GM23338 (cell line): ENCODE measurements around the gene CYP24A1. TPM values are rescaled to one million over a fixed set of nuclear protein-coding genes. Genes with fewer than 3 reads are reported as not detected.

ENCODE experiments used
- ATAC-seq: fragments of 200-7000 bp; cut with Tn5 transposase; 3 replicates; pipeline ENCODE4 v1.9.1; 2020
- DNase-seq: peaks from one replicate; pipeline ENCODE4 v3.0.0-alpha.2; 2015; ENCODE audit warnings: low spot score
- H2AFZ ChIP-seq: fragments of 200-600 bp; sonication (generic); 2 replicates; pipeline ENCODE4 v1.8.0; 2016; ENCODE audit warnings: antibody characterized with exemption, mild to moderate bottlenecking, moderate library complexity
- H3F3A ChIP-seq: fragments of 200-600 bp; sonication (generic); replicated peaks from 2 replicates; pipeline ENCODE4 v1.8.0; 2017; ENCODE audit warnings: antibody characterized with exemption, mixed run types, low read depth
- H3K27ac ChIP-seq: fragments of 200-600 bp; sonication (generic); 2 replicates; pipeline ENCODE4 v1.6.1; 2016; ENCODE audit warnings: low read depth
- H3K27me3 ChIP-seq: fragments of 200-600 bp; sonication (generic); 2 replicates; pipeline ENCODE4 v1.8.0; 2016; ENCODE audit warnings: mild to moderate bottlenecking, mixed run types, moderate library complexity; ENCODE audit not compliant: insufficient read depth
- H3K36me3 ChIP-seq: fragments of 200-600 bp; sonication (generic); 2 replicates; pipeline ENCODE4 v1.8.0; 2016; ENCODE audit warnings: mild to moderate bottlenecking; ENCODE audit not compliant: insufficient read depth
- H3K4me1 ChIP-seq: fragments of 200-600 bp; sonication (generic); 2 replicates; pipeline ENCODE4 v1.8.0; 2016; ENCODE audit warnings: mild to moderate bottlenecking, moderate library complexity; ENCODE audit not compliant: insufficient read depth
- H3K4me2 ChIP-seq: fragments of 200-600 bp; sonication (generic); 2 replicates; pipeline ENCODE4 v1.7.1; 2017; ENCODE audit warnings: mixed run types
- H3K4me3 ChIP-seq: fragments of 200-600 bp; sonication (generic); 2 replicates; pipeline ENCODE4 v1.6.1; 2016; ENCODE audit warnings: mixed run types
- H3K79me2 ChIP-seq: fragments of 200-600 bp; sonication (generic); replicated peaks from 2 replicates; pipeline ENCODE4 v1.8.0; 2017; ENCODE audit warnings: mild to moderate bottlenecking; ENCODE audit not compliant: insufficient read depth
- H3K9me2 ChIP-seq: fragments of 200-600 bp; sonication (generic); 2 replicates; pipeline ENCODE4 v1.8.0; 2017; ENCODE audit not compliant: insufficient read depth
- H4K20me1 ChIP-seq: fragments of 200-600 bp; sonication (generic); replicated peaks from 2 replicates; pipeline ENCODE4 v1.8.0; 2017; ENCODE audit warnings: mild to moderate bottlenecking; ENCODE audit not compliant: insufficient read depth
- H3K27ac Mint-ChIP-seq: 2 replicates; pipeline ENCODE4 v1.8.0; 2020; ENCODE audit warnings: inconsistent platforms, mild to moderate bottlenecking, moderate library complexity, mixed read lengths
- H3K27me3 Mint-ChIP-seq: 3 replicates; pipeline ENCODE4 v1.8.0; 2022; ENCODE audit warnings: low read depth, mild to moderate bottlenecking, moderate library complexity, mixed read lengths, inconsistent platforms; ENCODE audit not compliant: insufficient read depth, poor library complexity
- H3K36me3 Mint-ChIP-seq: 3 replicates; pipeline ENCODE4 v1.8.0; 2021; ENCODE audit warnings: low read depth, mild to moderate bottlenecking, inconsistent platforms, moderate library complexity, mixed read lengths
- H3K4me1 Mint-ChIP-seq: 3 replicates; pipeline ENCODE4 v1.8.0; 2020; ENCODE audit warnings: mild to moderate bottlenecking, inconsistent platforms, mixed read lengths
- H3K4me3 Mint-ChIP-seq: 3 replicates; pipeline ENCODE4 v1.8.0; 2021; ENCODE audit warnings: moderate library complexity, mild to moderate bottlenecking, inconsistent platforms, mixed read lengths
- H3K9me3 Mint-ChIP-seq: 3 replicates; pipeline ENCODE4 v1.8.0; 2020; ENCODE audit warnings: moderate library complexity, mild to moderate bottlenecking, inconsistent platforms, mixed read lengths
- EZH2 ChIP-seq: fragments of 200-600 bp; sonication (generic); IDR thresholded peaks from one replicate; pipeline ENCODE4 v1.8.0; 2017; ENCODE audit warnings: antibody characterized with exemption, mild to moderate bottlenecking, low read depth; ENCODE audit not compliant: unreplicated experiment
- EZH2phosphoT487 ChIP-seq: fragments of 200-600 bp; sonication (generic); IDR thresholded peaks from one replicate; pipeline ENCODE4 v1.8.1; 2018; ENCODE audit warnings: antibody characterized with exemption; ENCODE audit not compliant: unreplicated experiment
- NANOG ChIP-seq: IDR thresholded peaks from 2 replicates; pipeline ENCODE4 v1.6.1; 2016; ENCODE audit warnings: antibody characterized with exemption, borderline replicate concordance
- POLR2AphosphoS5 ChIP-seq: IDR thresholded peaks from 2 replicates; pipeline ENCODE4 v1.6.1; 2016; ENCODE audit warnings: antibody characterized with exemption, low read depth
- STAT1 ChIP-seq: IDR thresholded peaks from one replicate; pipeline ENCODE4 v1.6.1; 2016; ENCODE audit warnings: antibody characterized with exemption; ENCODE audit not compliant: unreplicated experiment
- ZNF114 ChIP-seq: fragments of 250-450 bp; sonication (Bioruptor Pico); IDR thresholded peaks from 2 replicates; pipeline ENCODE4 v1.5.0; 2020; ENCODE audit warnings: mild to moderate bottlenecking, moderate library complexity
- polyA plus RNA-seq: library from polyadenylated mRNA; unstranded; fragments of >200 nt; fragmentation: Nextera tagmentation; extraction: Ambion mirVana; gene quantifications from 2 replicates; pipeline ENCODE4 v1.2.1, GENCODE V29; 2016
- total RNA-seq: library from RNA; depleted of rRNA; stranded (reverse); fragments of >200 nt; shearing (Covaris generic); gene quantifications from 2 replicates; pipeline ENCODE4 v1.2.3, GENCODE V29; 2014
- TF ChIP-seq, protein P1 (sequence below): fragments of 250-450 bp; sonication (Bioruptor Pico); IDR thresholded peaks from 2 replicates; pipeline ENCODE4 v1.5.0; 2020; ENCODE audit warnings: mild to moderate bottlenecking, moderate library complexity
- TF ChIP-seq, protein P2 (sequence below), 2 experiments: fragments of 200-600 bp in 1 of 2; sonication (generic) in 1 of 2; conservative IDR thresholded peaks; 2 replicates each; pipeline versions ENCODE4 v1.5.1 to v1.6.1; 2016 to 2017; ENCODE audit warnings: antibody characterized with exemption in 2 of 2, low read depth in 2 of 2, mild to moderate bottlenecking in 2 of 2, moderate library complexity in 1 of 2
- TF ChIP-seq, protein P3 (sequence below): IDR thresholded peaks from one replicate; pipeline ENCODE4 v1.6.1; 2018; ENCODE audit warnings: antibody characterized with exemption; ENCODE audit not compliant: unreplicated experiment

CYP24A1 gene
- total and polyA plus RNA-seq, 2 experiments from 2014 or later = 0.10 TPM; not detected in 1

DNA sequence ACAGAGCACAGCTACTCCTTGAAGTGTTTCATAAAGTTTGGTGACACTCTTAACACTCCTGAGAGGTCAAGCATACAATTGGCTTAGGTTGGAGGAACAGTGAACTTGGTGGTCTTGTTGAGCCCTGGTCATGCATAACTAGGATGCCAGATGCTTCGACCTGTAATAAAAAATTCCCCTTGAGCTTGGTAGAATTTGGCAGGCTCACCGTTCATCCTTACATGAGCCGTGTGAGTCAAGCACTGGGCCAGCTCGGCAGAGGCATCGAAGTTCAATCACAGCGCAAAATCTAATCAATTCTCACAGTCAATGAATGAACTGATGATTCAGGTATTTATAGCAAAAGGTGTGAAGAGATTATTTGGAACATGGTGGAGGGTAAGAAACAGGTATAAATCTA lies 33.7 kb downstream of the CYP24A1 start (continued):
- TF ChIP-seq, protein P1, sequence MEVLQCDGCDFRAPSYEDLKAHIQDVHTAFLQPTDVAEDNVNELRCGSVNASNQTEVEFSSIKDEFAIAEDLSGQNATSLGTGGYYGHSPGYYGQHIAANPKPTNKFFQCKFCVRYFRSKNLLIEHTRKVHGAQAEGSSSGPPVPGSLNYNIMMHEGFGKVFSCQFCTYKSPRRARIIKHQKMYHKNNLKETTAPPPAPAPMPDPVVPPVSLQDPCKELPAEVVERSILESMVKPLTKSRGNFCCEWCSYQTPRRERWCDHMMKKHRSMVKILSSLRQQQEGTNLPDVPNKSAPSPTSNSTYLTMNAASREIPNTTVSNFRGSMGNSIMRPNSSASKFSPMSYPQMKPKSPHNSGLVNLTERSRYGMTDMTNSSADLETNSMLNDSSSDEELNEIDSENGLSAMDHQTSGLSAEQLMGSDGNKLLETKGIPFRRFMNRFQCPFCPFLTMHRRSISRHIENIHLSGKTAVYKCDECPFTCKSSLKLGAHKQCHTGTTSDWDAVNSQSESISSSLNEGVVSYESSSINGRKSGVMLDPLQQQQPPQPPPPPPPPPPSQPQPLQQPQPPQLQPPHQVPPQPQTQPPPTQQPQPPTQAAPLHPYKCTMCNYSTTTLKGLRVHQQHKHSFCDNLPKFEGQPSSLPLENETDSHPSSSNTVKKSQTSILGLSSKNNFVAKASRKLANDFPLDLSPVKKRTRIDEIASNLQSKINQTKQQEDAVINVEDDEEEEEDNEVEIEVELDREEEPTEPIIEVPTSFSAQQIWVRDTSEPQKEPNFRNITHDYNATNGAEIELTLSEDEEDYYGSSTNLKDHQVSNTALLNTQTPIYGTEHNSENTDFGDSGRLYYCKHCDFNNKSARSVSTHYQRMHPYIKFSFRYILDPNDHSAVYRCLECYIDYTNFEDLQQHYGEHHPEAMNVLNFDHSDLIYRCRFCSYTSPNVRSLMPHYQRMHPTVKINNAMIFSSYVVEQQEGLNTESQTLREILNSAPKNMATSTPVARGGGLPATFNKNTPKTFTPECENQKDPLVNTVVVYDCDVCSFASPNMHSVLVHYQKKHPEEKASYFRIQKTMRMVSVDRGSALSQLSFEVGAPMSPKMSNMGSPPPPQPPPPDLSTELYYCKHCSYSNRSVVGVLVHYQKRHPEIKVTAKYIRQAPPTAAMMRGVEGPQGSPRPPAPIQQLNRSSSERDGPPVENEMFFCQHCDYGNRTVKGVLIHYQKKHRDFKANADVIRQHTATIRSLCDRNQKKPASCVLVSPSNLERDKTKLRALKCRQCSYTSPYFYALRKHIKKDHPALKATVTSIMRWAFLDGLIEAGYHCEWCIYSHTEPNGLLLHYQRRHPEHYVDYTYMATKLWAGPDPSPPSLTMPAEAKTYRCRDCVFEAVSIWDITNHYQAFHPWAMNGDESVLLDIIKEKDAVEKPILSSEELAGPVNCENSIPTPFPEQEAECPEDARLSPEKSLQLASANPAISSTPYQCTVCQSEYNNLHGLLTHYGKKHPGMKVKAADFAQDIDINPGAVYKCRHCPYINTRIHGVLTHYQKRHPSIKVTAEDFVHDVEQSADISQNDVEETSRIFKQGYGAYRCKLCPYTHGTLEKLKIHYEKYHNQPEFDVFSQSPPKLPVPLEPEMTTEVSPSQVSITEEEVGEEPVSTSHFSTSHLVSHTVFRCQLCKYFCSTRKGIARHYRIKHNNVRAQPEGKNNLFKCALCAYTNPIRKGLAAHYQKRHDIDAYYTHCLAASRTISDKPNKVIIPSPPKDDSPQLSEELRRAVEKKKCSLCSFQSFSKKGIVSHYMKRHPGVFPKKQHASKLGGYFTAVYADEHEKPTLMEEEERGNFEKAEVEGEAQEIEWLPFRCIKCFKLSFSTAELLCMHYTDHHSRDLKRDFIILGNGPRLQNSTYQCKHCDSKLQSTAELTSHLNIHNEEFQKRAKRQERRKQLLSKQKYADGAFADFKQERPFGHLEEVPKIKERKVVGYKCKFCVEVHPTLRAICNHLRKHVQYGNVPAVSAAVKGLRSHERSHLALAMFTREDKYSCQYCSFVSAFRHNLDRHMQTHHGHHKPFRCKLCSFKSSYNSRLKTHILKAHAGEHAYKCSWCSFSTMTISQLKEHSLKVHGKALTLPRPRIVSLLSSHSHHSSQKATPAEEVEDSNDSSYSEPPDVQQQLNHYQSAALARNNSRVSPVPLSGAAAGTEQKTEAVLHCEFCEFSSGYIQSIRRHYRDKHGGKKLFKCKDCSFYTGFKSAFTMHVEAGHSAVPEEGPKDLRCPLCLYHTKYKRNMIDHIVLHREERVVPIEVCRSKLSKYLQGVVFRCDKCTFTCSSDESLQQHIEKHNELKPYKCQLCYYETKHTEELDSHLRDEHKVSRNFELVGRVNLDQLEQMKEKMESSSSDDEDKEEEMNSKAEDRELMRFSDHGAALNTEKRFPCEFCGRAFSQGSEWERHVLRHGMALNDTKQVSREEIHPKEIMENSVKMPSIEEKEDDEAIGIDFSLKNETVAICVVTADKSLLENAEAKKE (CRISPR knock-in tag) = no peak
- TF ChIP-seq STAT1 (no peak), POLR2AphosphoS5 (no peak), EZH2 (no peak)
- TF ChIP-seq, protein P2, sequence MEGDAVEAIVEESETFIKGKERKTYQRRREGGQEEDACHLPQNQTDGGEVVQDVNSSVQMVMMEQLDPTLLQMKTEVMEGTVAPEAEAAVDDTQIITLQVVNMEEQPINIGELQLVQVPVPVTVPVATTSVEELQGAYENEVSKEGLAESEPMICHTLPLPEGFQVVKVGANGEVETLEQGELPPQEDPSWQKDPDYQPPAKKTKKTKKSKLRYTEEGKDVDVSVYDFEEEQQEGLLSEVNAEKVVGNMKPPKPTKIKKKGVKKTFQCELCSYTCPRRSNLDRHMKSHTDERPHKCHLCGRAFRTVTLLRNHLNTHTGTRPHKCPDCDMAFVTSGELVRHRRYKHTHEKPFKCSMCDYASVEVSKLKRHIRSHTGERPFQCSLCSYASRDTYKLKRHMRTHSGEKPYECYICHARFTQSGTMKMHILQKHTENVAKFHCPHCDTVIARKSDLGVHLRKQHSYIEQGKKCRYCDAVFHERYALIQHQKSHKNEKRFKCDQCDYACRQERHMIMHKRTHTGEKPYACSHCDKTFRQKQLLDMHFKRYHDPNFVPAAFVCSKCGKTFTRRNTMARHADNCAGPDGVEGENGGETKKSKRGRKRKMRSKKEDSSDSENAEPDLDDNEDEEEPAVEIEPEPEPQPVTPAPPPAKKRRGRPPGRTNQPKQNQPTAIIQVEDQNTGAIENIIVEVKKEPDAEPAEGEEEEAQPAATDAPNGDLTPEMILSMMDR (conservative IDR thresholded peaks at IDR 0.05; ENCODE audit: low read depth in 2 of 2) = no peak

DNA sequence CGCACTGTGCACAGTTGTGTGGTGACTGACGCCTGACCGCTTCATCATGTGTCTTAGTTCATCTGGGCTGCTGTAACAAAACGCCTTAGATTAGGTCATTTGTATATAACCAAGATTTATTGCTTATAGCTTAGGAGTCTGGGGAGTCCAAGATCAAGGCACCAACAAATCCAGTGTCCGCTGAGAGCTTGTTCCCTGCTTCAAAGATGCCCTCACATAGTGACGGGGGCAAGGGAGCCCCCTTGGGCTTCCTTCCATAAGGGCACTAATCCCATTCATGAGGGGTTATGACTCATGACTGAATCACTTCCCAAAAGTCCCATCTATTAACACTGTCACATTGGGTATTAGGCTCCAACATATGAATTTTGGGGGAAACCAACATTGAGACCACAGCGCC lies 34.6 kb downstream of the CYP24A1 start:
- peaks cover 3% of the 10 kb centered on the region; the same call in 1 of the 3 replicates for H3K9me3 Mint-ChIP-seq
- TF ChIP-seq EZH2phosphoT487 (no peak), ZNF114 (no peak), EZH2 (no peak), POLR2AphosphoS5 (no peak), NANOG (no peak)
- TF ChIP-seq, protein P3, sequence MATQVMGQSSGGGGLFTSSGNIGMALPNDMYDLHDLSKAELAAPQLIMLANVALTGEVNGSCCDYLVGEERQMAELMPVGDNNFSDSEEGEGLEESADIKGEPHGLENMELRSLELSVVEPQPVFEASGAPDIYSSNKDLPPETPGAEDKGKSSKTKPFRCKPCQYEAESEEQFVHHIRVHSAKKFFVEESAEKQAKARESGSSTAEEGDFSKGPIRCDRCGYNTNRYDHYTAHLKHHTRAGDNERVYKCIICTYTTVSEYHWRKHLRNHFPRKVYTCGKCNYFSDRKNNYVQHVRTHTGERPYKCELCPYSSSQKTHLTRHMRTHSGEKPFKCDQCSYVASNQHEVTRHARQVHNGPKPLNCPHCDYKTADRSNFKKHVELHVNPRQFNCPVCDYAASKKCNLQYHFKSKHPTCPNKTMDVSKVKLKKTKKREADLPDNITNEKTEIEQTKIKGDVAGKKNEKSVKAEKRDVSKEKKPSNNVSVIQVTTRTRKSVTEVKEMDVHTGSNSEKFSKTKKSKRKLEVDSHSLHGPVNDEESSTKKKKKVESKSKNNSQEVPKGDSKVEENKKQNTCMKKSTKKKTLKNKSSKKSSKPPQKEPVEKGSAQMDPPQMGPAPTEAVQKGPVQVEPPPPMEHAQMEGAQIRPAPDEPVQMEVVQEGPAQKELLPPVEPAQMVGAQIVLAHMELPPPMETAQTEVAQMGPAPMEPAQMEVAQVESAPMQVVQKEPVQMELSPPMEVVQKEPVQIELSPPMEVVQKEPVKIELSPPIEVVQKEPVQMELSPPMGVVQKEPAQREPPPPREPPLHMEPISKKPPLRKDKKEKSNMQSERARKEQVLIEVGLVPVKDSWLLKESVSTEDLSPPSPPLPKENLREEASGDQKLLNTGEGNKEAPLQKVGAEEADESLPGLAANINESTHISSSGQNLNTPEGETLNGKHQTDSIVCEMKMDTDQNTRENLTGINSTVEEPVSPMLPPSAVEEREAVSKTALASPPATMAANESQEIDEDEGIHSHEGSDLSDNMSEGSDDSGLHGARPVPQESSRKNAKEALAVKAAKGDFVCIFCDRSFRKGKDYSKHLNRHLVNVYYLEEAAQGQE = no peak

More for the DNA sequence above, 34.6 kb downstream of the CYP24A1 start:
- H3K36me3 Mint-ChIP-seq = no peaks in the 10 kb centered on the region
- no peak overlapping the region for H3K4me3 ChIP-seq
- H3F3A ChIP-seq = no peaks in the 10 kb centered on the region
- no peak overlapping the region for H3K27ac Mint-ChIP-seq
- H3K36me3 ChIP-seq = no peaks in the 10 kb centered on the region
- no peak overlapping the region for H2AFZ ChIP-seq
- H3K27me3 ChIP-seq = no peaks in the 10 kb centered on the region
- H3K9me2 ChIP-seq = no peaks in the 10 kb centered on the region; the same call in 1 of the 2 replicates
- no peak overlapping the region for H3K4me3 Mint-ChIP-seq
- H3K79me2 ChIP-seq = no peaks in the 10 kb centered on the region
- no peaks in the 10 kb centered on the region for H4K20me1 ChIP-seq
- no peak overlapping the region for H3K4me2 ChIP-seq
- no peak overlapping the region for H3K27ac ChIP-seq
- no peak for DNase-seq
- ATAC-seq = no peak
- no peaks in the 10 kb centered on the region for H3K4me1 ChIP-seq
- no peaks in the 10 kb centered on the region for H3K4me1 Mint-ChIP-seq
- no peaks in the 10 kb centered on the region for H3K27me3 Mint-ChIP-seq
